ENCODE data around the gene SCCPDH. TPM values are rescaled to one million over a fixed set of nuclear protein-coding genes. Genes with fewer than 3 reads are reported as not detected.
"Not testable (repeated sequence)": the region's sequence is repeated elsewhere in the genome, so short reads cannot be mapped to it uniquely, and the experiment has no call there.

The SCCPDH gene
- total RNA-seq, 1 experiment from 2014 or later = 42.3 TPM

GRCh38 chr1:246712428-246712827 is 11.8 kb upstream of the SCCPDH start:
- not testable (repeated sequence) for H3K4me2 ChIP-seq (ENCODE audit: low read depth, low read length, poor library complexity, severe bottlenecking); H3K9me2 ChIP-seq (replicated peaks; ENCODE audit: insufficient read depth, low read length); H4K20me1 ChIP-seq (ENCODE audit: insufficient read depth, low read depth, low read length)

GRCh38 chr1:246719361-246719760 is 4.8 kb upstream of the SCCPDH start:
- H3K9ac ChIP-seq (ENCODE audit: low read length); H3K36me3 ChIP-seq (ENCODE audit: insufficient read depth, low read length); H3K79me2 ChIP-seq (ENCODE audit: low read length); H3K4me1 ChIP-seq (ENCODE audit: low read length); DNase-seq; H3K4me3 ChIP-seq (ENCODE audit: low read length); H3K9me2 ChIP-seq (replicated peaks; ENCODE audit: insufficient read depth, low read length); H3K9me3 ChIP-seq (ENCODE audit: low read length); H2AFZ ChIP-seq (ENCODE audit: low read length); H4K20me1 ChIP-seq (ENCODE audit: insufficient read depth, low read depth, low read length); H3K27ac ChIP-seq (ENCODE audit: low read length); H3K4me2 ChIP-seq (ENCODE audit: low read depth, low read length, poor library complexity, severe bottlenecking); H3K27me3 ChIP-seq (ENCODE audit: low read length): not testable (repeated sequence)

More at GRCh38 chr1:246712428-246712827, 11.8 kb upstream of the SCCPDH start:
- H3K4me1 ChIP-seq (ENCODE audit: low read length); H3K9me3 ChIP-seq (ENCODE audit: low read length); H3K36me3 ChIP-seq (ENCODE audit: insufficient read depth, low read length); H2AFZ ChIP-seq (ENCODE audit: low read length); H3K4me3 ChIP-seq (ENCODE audit: low read length); H3K79me2 ChIP-seq (ENCODE audit: low read length); H3K27me3 ChIP-seq (ENCODE audit: low read length); H3K27ac ChIP-seq (ENCODE audit: low read length); H3K9ac ChIP-seq (ENCODE audit: low read length): not testable (repeated sequence)
- DNase-seq = peak; percentile 34

DNA sequence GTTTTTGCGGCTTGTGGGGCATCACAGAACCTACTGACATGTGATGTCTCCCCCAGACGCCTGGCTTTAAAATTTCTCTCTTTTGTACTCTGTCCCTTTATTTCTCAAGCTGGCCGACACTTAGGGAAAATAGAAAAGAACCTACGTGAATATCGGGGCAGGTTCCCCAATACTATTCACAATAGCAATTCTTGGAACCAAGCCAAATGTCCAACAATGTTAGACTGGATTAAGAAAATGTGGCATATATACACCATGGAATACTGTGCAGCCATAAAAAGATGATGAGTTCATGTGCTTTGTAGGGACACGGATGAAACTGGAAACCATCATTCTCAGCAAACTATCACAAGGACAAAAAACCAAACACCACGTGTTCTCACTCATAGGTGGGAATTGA is 3.4 kb upstream of the SCCPDH start:
- H3K27ac ChIP-seq (ENCODE audit: low read length); H4K20me1 ChIP-seq (ENCODE audit: insufficient read depth, low read depth, low read length); H3K4me2 ChIP-seq (ENCODE audit: low read depth, low read length, poor library complexity, severe bottlenecking); H3K9me3 ChIP-seq (ENCODE audit: low read length); H3K9me2 ChIP-seq (replicated peaks; ENCODE audit: insufficient read depth, low read length); H3K9ac ChIP-seq (ENCODE audit: low read length); H3K27me3 ChIP-seq (ENCODE audit: low read length); H3K4me3 ChIP-seq (ENCODE audit: low read length); H2AFZ ChIP-seq (ENCODE audit: low read length); DNase-seq; H3K36me3 ChIP-seq (ENCODE audit: insufficient read depth, low read length): not testable (repeated sequence)
- Histone ChIP-seq H3K4me1 (ENCODE audit: low read length) (peaks cover 16% of the 10 kb centered on the region), H3K79me2 (ENCODE audit: low read length) (peaks cover 20% of the 10 kb centered on the region)

DNA sequence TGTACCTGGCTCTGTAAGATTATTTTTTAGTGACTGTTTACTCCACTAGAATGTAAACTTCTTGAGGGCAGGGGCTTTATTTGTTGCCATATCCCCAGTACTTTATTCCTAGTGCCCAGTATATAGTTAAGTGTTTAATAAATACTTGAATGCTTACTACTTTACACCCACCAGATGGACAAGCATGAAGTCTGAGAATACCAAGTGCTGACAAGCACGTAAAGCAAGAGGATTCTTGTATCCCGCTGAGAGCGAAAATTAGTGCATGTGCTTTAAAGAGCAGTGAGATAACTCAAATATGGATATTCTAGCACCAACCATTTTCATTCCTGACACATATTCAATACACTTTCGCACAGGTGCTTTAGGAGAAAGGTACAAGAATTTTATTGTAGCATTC is 1.5 kb upstream of the SCCPDH start:
- H2AFZ ChIP-seq (ENCODE audit: low read length) = no peak overlapping the region
- no peaks in the 10 kb centered on the region; the same call in none of the 2 replicates for H3K9me3 ChIP-seq (ENCODE audit: low read length)
- no peak overlapping the region for H3K9ac ChIP-seq (ENCODE audit: low read length)
- H3K4me1 ChIP-seq (ENCODE audit: low read length) = peaks cover 16% of the 10 kb centered on the region
- H3K27me3 ChIP-seq (ENCODE audit: low read length) = no peaks in the 10 kb centered on the region
- H4K20me1 ChIP-seq (ENCODE audit: insufficient read depth, low read depth, low read length) = no peaks in the 10 kb centered on the region
- no peak overlapping the region for H3K4me3 ChIP-seq (ENCODE audit: low read length)
- peaks cover 35% of the 10 kb centered on the region for H3K79me2 ChIP-seq (ENCODE audit: low read length)
- no peak for DNase-seq
- H3K9me2 ChIP-seq (replicated peaks; ENCODE audit: insufficient read depth, low read length) = no peaks in the 10 kb centered on the region
- no peak overlapping the region for H3K27ac ChIP-seq (ENCODE audit: low read length)
- H3K4me2 ChIP-seq (ENCODE audit: low read depth, low read length, poor library complexity, severe bottlenecking) = no peak overlapping the region
- H3K36me3 ChIP-seq (ENCODE audit: insufficient read depth, low read length) = peaks cover 13% of the 10 kb centered on the region

DNA sequence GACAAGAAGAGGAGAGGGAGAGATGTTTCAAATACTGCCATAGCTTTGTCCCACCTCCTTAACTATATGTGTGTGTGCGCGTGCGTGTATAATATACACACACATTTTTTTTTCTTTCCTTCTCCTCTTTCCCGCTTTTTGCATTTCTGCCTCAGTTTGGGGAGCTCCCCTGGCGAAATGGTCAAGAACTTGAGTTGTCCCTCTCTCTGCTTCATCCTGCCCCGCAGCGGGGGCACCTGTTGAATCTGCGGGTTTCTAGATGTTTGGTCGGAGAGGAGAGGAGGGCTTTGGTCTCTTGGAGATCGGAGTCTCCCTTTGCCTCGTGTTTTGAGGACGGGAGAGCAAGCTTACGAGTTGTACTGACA is 504 bp downstream of the SCCPDH start:
- Histone ChIP-seq H3K36me3 (ENCODE audit: insufficient read depth, low read length) (peaks cover 26% of the 10 kb centered on the region), H3K4me2 (ENCODE audit: low read depth, low read length, poor library complexity, severe bottlenecking) (peak overlapping the region; percentile 91), H2AFZ (ENCODE audit: low read length) (peak overlapping the region; percentile 93), H3K4me1 (ENCODE audit: low read length) (peaks cover 16% of the 10 kb centered on the region), H3K27me3 (ENCODE audit: low read length) (no peaks in the 10 kb centered on the region), H3K27ac (ENCODE audit: low read length) (peak overlapping the region; percentile 61), H3K4me3 (ENCODE audit: low read length) (peak overlapping the region; percentile 94), H3K9ac (ENCODE audit: low read length) (peak overlapping the region; percentile 91), H3K9me3 (ENCODE audit: low read length) (no peaks in the 10 kb centered on the region; the same call in none of the 2 replicates), H3K79me2 (ENCODE audit: low read length) (peaks cover 37% of the 10 kb centered on the region), H3K9me2 (replicated peaks; ENCODE audit: insufficient read depth, low read length) (no peaks in the 10 kb centered on the region), H4K20me1 (ENCODE audit: insufficient read depth, low read depth, low read length) (no peaks in the 10 kb centered on the region)
- DNase-seq = peak; percentile 62

DNA sequence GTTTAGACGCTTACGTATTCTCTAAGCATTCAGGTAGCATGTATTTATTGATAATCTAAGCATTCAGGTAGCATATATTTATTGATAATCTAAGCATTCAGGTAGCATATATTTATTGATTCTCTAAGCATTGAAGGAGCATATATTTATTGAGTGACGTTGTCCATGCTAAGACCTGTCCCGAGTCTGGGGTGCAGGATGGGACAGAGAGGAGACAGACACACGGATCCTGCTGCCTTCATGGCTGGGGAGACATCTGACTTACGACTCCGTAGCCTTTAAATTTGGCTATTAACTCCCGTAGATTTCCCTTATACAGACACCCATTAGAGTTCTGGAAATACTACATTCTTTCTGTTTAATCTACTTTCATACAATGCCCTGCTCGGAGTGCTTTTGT is 982 bp downstream of the SCCPDH start:
- H4K20me1 ChIP-seq (ENCODE audit: insufficient read depth, low read depth, low read length) = no peaks in the 10 kb centered on the region
- peaks cover 16% of the 10 kb centered on the region for H3K4me1 ChIP-seq (ENCODE audit: low read length)
- H3K4me3 ChIP-seq (ENCODE audit: low read length) = peak overlapping the region; percentile 94
- peaks cover 37% of the 10 kb centered on the region for H3K79me2 ChIP-seq (ENCODE audit: low read length)
- H3K36me3 ChIP-seq (ENCODE audit: insufficient read depth, low read length) = peaks cover 28% of the 10 kb centered on the region
- peak overlapping the region; percentile 93 for H2AFZ ChIP-seq (ENCODE audit: low read length)
- H3K27ac ChIP-seq (ENCODE audit: low read length) = peak overlapping the region; percentile 61; the same call in 1 of the 2 replicates
- DNase-seq = peak; percentile 34
- peak overlapping the region; percentile 91 for H3K9ac ChIP-seq (ENCODE audit: low read length)
- no peaks in the 10 kb centered on the region for H3K9me2 ChIP-seq (replicated peaks; ENCODE audit: insufficient read depth, low read length)
- H3K27me3 ChIP-seq (ENCODE audit: low read length) = no peaks in the 10 kb centered on the region
- no peaks in the 10 kb centered on the region; the same call in none of the 2 replicates for H3K9me3 ChIP-seq (ENCODE audit: low read length)
- H3K4me2 ChIP-seq (ENCODE audit: low read depth, low read length, poor library complexity, severe bottlenecking) = peak overlapping the region; percentile 91

DNA sequence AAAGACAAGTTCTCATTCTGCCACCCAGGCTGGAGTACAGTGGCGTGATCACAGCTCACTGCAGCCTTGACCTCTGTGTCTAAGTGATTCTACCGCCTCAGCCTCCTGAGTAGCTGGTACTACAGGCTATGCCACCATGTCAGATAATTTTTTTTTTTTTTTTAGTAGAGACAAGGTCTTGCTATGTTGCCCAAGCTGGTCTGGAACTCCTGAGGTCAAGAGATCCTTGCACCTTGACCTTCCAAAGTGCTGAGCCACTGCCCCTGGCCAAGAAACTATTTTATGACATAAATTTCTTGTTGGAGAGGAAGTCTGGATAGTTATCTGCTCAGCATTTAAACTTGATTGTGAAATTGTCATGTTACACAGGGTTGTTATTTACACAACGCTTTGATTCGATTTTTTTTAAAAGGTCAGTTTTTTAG is 2.1 kb downstream of the SCCPDH start:
- no peak overlapping the region for H3K4me3 ChIP-seq (ENCODE audit: low read length)
- peaks cover 41% of the 10 kb centered on the region for H3K79me2 ChIP-seq (ENCODE audit: low read length)
- no peak overlapping the region for H3K9ac ChIP-seq (ENCODE audit: low read length)
- H3K27ac ChIP-seq (ENCODE audit: low read length) = no peak overlapping the region
- no peaks in the 10 kb centered on the region for H4K20me1 ChIP-seq (ENCODE audit: insufficient read depth, low read depth, low read length)
- H3K9me3 ChIP-seq (ENCODE audit: low read length) = no peaks in the 10 kb centered on the region; the same call in none of the 2 replicates
- no peak overlapping the region for H3K4me2 ChIP-seq (ENCODE audit: low read depth, low read length, poor library complexity, severe bottlenecking)
- peak; percentile 36 for DNase-seq
- no peaks in the 10 kb centered on the region for H3K27me3 ChIP-seq (ENCODE audit: low read length)
- H3K36me3 ChIP-seq (ENCODE audit: insufficient read depth, low read length) = peaks cover 36% of the 10 kb centered on the region
- H2AFZ ChIP-seq (ENCODE audit: low read length) = no peak overlapping the region
- H3K9me2 ChIP-seq (replicated peaks; ENCODE audit: insufficient read depth, low read length) = no peaks in the 10 kb centered on the region
- H3K4me1 ChIP-seq (ENCODE audit: low read length) = peaks cover 16% of the 10 kb centered on the region

DNA sequence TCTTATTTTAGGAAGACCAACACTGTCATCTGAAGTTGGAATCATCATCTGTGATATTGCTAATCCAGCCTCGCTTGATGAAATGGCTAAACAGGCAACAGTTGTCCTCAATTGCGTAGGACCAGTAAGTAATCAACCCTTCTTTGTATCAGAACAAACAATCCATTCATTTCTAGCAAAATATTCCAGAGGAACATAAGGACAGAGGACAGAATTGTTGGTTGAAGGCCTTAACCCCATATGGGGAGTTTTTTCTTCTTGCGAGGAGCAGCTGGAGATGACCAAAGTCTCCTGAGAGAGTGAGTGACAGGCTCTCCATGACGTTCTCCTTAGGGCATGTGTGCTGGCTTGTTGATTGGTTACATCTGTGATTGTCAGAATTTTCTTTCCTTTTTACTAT is 2.7 kb downstream of the SCCPDH start:
- Histone ChIP-seq H3K4me1 (ENCODE audit: low read length) (peaks cover 16% of the 10 kb centered on the region), H3K27ac (ENCODE audit: low read length) (no peak overlapping the region), H3K9me2 (replicated peaks; ENCODE audit: insufficient read depth, low read length) (no peaks in the 10 kb centered on the region), H3K9me3 (ENCODE audit: low read length) (no peaks in the 10 kb centered on the region; the same call in none of the 2 replicates), H3K27me3 (ENCODE audit: low read length) (no peaks in the 10 kb centered on the region), H3K79me2 (ENCODE audit: low read length) (peaks cover 43% of the 10 kb centered on the region), H3K4me2 (ENCODE audit: low read depth, low read length, poor library complexity, severe bottlenecking) (no peak overlapping the region), H3K4me3 (ENCODE audit: low read length) (no peak overlapping the region), H2AFZ (ENCODE audit: low read length) (no peak overlapping the region), H4K20me1 (ENCODE audit: insufficient read depth, low read depth, low read length) (no peaks in the 10 kb centered on the region), H3K9ac (ENCODE audit: low read length) (no peak overlapping the region), H3K36me3 (ENCODE audit: insufficient read depth, low read length) (peaks cover 39% of the 10 kb centered on the region)
- peak; percentile 32 for DNase-seq

- peaks cover 42% of the 10 kb centered on the region for H3K36me3 ChIP-seq (ENCODE audit: insufficient read depth, low read length)
- peaks cover 16% of the 10 kb centered on the region for H3K4me1 ChIP-seq (ENCODE audit: low read length)
- H4K20me1 ChIP-seq (ENCODE audit: insufficient read depth, low read depth, low read length) = no peaks in the 10 kb centered on the region
- no peaks in the 10 kb centered on the region for H3K9me2 ChIP-seq (replicated peaks; ENCODE audit: insufficient read depth, low read length)
- no peak overlapping the region for H3K4me3 ChIP-seq (ENCODE audit: low read length)
- H2AFZ ChIP-seq (ENCODE audit: low read length) = no peak overlapping the region
- peaks cover 43% of the 10 kb centered on the region for H3K79me2 ChIP-seq (ENCODE audit: low read length)
- H3K9ac ChIP-seq (ENCODE audit: low read length) = no peak overlapping the region
- no peak overlapping the region for H3K27ac ChIP-seq (ENCODE audit: low read length)
- H3K27me3 ChIP-seq (ENCODE audit: low read length) = no peaks in the 10 kb centered on the region
- H3K9me3 ChIP-seq (ENCODE audit: low read length) = no peaks in the 10 kb centered on the region; the same call in 1 of the 2 replicates
- H3K4me2 ChIP-seq (ENCODE audit: low read depth, low read length, poor library complexity, severe bottlenecking) = no peak overlapping the region
- DNase-seq = peak; percentile 38
These were observed 3.4 kb downstream of the SCCPDH start for GRCh38 chr1:246727594-246727993.
